CD4-positive, alpha-beta T cell (primary cell): ENCODE measurements around the gene SERPINE1. TPM values are rescaled to one million over a fixed set of nuclear protein-coding genes. Genes with fewer than 3 reads are reported as not detected.

ENCODE experiments used
- ATAC-seq: fragments of 200-7000 bp; cut with Tn5 transposase; one replicate; pipeline ENCODE4 v1.10.0; 2022; ENCODE audit warnings: mild to moderate bottlenecking; ENCODE audit not compliant: poor library complexity
- CTCF ChIA-PET: fragments of 350-600 bp; sonication (Branson Sonifier 250); formaldehyde crosslinking; loops from one replicate; lab custom pipeline; 2021; ENCODE audit warnings: antibody characterized with exemption, inconsistent platforms; lab: Charles Lee
- POLR2A ChIA-PET: fragments of 350-600 bp; sonication (Branson Sonifier 250); formaldehyde crosslinking; loops from one replicate; lab custom pipeline; 2021; ENCODE audit warnings: antibody characterized with exemption, inconsistent platforms; lab: Charles Lee
- DNase-seq, 14 experiments: peaks; one replicate each; pipeline ENCODE4 v3.0.0-alpha.2; 2013 to 2020; ENCODE audit warnings: mixed read lengths in 2 of 14
- H3K27ac ChIP-seq, 2 donors: one replicate each; pipeline versions ENCODE4 v1.5.1 to v1.7.0; 2013; ENCODE audit warnings: low read length in 2 of 2, low read depth in 1 of 2, mild to moderate bottlenecking in 1 of 2
- H3K27me3 ChIP-seq, 2 experiments: 1 replicate in 1 of 2; 2 replicates in 1 of 2; pipeline versions ENCODE4 v1.6.1 to v1.7.0; 2013; ENCODE audit warnings: low read length in 2 of 2, control low read depth in 1 of 2, mild to moderate bottlenecking in 1 of 2, moderate library complexity in 1 of 2; ENCODE audit not compliant: insufficient read depth in 2 of 2, control insufficient read depth in 1 of 2
- H3K36me3 ChIP-seq: one replicate; pipeline ENCODE4 v1.6.1; 2013; ENCODE audit warnings: low read length, control low read depth; ENCODE audit not compliant: insufficient read depth
- H3K4me1 ChIP-seq: one replicate; pipeline ENCODE4 v1.6.1; 2013; ENCODE audit warnings: low read length, control low read depth; ENCODE audit not compliant: insufficient read depth
- H3K4me3 ChIP-seq: one replicate; pipeline ENCODE4 v1.5.1; 2013; ENCODE audit warnings: mild to moderate bottlenecking, low read length, moderate library complexity
- H3K9me3 ChIP-seq, 2 experiments: 1 replicate in 1 of 2; 2 replicates in 1 of 2; pipeline versions ENCODE4 v1.6.1 to v1.7.0; 2013; ENCODE audit warnings: low read length in 2 of 2, mild to moderate bottlenecking in 2 of 2, control low read depth in 1 of 2, moderate library complexity in 1 of 2; ENCODE audit not compliant: control insufficient read depth in 1 of 2, insufficient read depth in 1 of 2
- H3K27ac Mint-ChIP-seq: one replicate; pipeline ENCODE4 v1.8.0; 2020; ENCODE audit warnings: mixed read lengths
- H3K27me3 Mint-ChIP-seq: one replicate; pipeline ENCODE4 v1.8.0; 2021; ENCODE audit warnings: mixed read lengths
- H3K36me3 Mint-ChIP-seq: one replicate; pipeline ENCODE4 v1.8.0; 2021; ENCODE audit warnings: low read depth, mixed read lengths
- H3K4me1 Mint-ChIP-seq: one replicate; pipeline ENCODE4 v1.8.0; 2021; ENCODE audit warnings: low read depth, mixed read lengths
- H3K4me3 Mint-ChIP-seq: one replicate; pipeline ENCODE4 v1.8.0; 2020; ENCODE audit warnings: mild to moderate bottlenecking, mixed read lengths
- H3K9me3 Mint-ChIP-seq: one replicate; pipeline ENCODE4 v1.8.0; 2020; ENCODE audit warnings: mixed read lengths
- intact Hi-C, 2 experiments: fragments of 100-400 bp; cut with DNase I in 1 of 2; cut with micrococcal nuclease in 1 of 2; formaldehyde crosslinking; loops; one replicate each; pipeline versions ENCODE4 v1.15.1 to v1.9.0; 2023 to 2025; cut with DNase I, micrococcal nuclease
- total RNA-seq, 174 experiments: library from RNA in 2 of 174; stranded (reverse) in 2 of 174; gene quantifications; one replicate each; pipeline ENCODE4 v1.2.3 and lab custom pipeline; 2021 to 2026
- TF ChIP-seq, protein P1 (sequence below): fragments of 200-600 bp; IDR thresholded peaks from one replicate; pipeline ENCODE4 v1.8.0; 2022; ENCODE audit warnings: antibody characterized with exemption, mild to moderate bottlenecking

Gene SERPINE1
- total RNA-seq, 2 experiments from 2014 or later, result 0.11 TPM; not detected in 1

GRCh38 chr7:101174322-101174854 is 47.5 kb downstream of the SERPINE1 start:
- no peak overlapping the region for H3K27ac Mint-ChIP-seq
- no peak for DNase-seq
- H3K27me3 Mint-ChIP-seq, result peaks cover 93% of the 10 kb centered on the region
- H3K4me3 Mint-ChIP-seq, result peak overlapping the region; percentile 71
- TF ChIP-seq, protein P1, sequence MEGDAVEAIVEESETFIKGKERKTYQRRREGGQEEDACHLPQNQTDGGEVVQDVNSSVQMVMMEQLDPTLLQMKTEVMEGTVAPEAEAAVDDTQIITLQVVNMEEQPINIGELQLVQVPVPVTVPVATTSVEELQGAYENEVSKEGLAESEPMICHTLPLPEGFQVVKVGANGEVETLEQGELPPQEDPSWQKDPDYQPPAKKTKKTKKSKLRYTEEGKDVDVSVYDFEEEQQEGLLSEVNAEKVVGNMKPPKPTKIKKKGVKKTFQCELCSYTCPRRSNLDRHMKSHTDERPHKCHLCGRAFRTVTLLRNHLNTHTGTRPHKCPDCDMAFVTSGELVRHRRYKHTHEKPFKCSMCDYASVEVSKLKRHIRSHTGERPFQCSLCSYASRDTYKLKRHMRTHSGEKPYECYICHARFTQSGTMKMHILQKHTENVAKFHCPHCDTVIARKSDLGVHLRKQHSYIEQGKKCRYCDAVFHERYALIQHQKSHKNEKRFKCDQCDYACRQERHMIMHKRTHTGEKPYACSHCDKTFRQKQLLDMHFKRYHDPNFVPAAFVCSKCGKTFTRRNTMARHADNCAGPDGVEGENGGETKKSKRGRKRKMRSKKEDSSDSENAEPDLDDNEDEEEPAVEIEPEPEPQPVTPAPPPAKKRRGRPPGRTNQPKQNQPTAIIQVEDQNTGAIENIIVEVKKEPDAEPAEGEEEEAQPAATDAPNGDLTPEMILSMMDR, result no peak
- no peaks in the 10 kb centered on the region for H3K36me3 Mint-ChIP-seq
- no peaks in the 10 kb centered on the region for H3K9me3 Mint-ChIP-seq
- CTCF ChIA-PET, result interaction anchor here (1.7 to 2.1 kb wide), 2 partner anchors 12 to 30 kb away, joined by 4 to 9 read pairs; no protein-coding TSS in a partner anchor
- POLR2A ChIA-PET, result interaction anchor here (1.1 to 1.3 kb wide), 3 partner anchors 44 to 285 kb away, joined by 3 to 4 read pairs (median 3); partner anchors contain the start of genes UFSP1 and ZNHIT1
- intact Hi-C loops, result no loop called here
- Histone ChIP-seq H3K9me3 (peaks cover 0 to 30% of the 10 kb centered on the region in 2 experiments), H3K27me3 (peaks cover 94 to 97% of the 10 kb centered on the region in 2 experiments), H3K27ac (no peak overlapping the region), H3K4me1 (peaks cover 58% of the 10 kb centered on the region), H3K4me3 (no peak overlapping the region), H3K36me3 (no peaks in the 10 kb centered on the region)
- H3K4me1 Mint-ChIP-seq, result peaks cover 51% of the 10 kb centered on the region
- ATAC-seq, result no peak

DNA sequence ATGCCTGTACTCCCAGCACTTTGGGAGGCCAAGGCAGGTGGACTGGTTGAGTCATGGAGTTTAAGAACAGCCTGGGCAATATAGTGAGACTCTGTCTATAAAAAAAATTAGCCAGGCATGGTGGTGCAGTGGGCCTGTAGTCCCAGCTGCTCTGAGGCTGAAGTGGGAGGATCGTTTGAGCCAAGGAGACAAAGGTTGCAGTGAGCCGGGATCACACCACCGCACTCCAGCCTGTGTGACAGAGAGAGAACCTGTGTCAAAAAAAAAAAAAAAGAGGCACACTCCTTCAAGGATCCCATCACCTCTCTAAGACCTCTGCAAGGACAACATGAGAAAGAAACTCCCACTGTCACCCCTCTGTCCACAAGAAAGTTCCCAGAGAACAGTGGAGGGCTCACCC is 48.8 kb downstream of the SERPINE1 start:
- Histone ChIP-seq H3K27me3 (peaks cover 89 to 97% of the 10 kb centered on the region in 2 experiments), H3K27ac (no peak overlapping the region), H3K9me3 (peaks cover 0 to 30% of the 10 kb centered on the region in 2 experiments), H3K36me3 (no peaks in the 10 kb centered on the region), H3K4me1 (peaks cover 58% of the 10 kb centered on the region), H3K4me3 (no peak overlapping the region)
- Mint-ChIP-seq H3K27me3 (peaks cover 86% of the 10 kb centered on the region), H3K9me3 (no peaks in the 10 kb centered on the region), H3K27ac (no peak overlapping the region), H3K36me3 (no peaks in the 10 kb centered on the region), H3K4me1 (peaks cover 39% of the 10 kb centered on the region), H3K4me3 (no peak overlapping the region)
- no peak for DNase-seq
- ChIA-PET CTCF (interaction anchor here (1.1 kb wide), 2 partner anchors 17 to 23 kb away, joined by 3 read pairs; no protein-coding TSS in a partner anchor), POLR2A (no interaction called here)
- intact Hi-C loops, result no loop called here
- no peak for ATAC-seq
- TF ChIP-seq, protein P1, result no peak

- Mint-ChIP-seq H3K27ac (no peak overlapping the region), H3K27me3 (peaks cover 87% of the 10 kb centered on the region), H3K4me3 (no peak overlapping the region), H3K9me3 (no peaks in the 10 kb centered on the region), H3K36me3 (no peaks in the 10 kb centered on the region), H3K4me1 (peaks cover 24% of the 10 kb centered on the region)
- no peak for ATAC-seq
- Histone ChIP-seq H3K4me3 (no peak overlapping the region), H3K4me1 (peaks cover 42% of the 10 kb centered on the region), H3K36me3 (no peaks in the 10 kb centered on the region), H3K27me3 (peaks cover 82 to 91% of the 10 kb centered on the region in 2 experiments), H3K9me3 (peaks cover 0 to 19% of the 10 kb centered on the region in 2 experiments), H3K27ac (no peak overlapping the region)
- TF ChIP-seq, protein P1, result no peak
- POLR2A ChIA-PET, result interaction anchor here (1.0 to 1.2 kb wide), 2 partner anchors 9 to 12 kb away, joined by 3 to 4 read pairs; partner anchors contain the start of gene VGF
- CTCF ChIA-PET, result interaction anchor here (1.4 kb wide), 1 partner anchor 34 kb away, joined by 7 read pairs; no protein-coding TSS in a partner anchor
- intact Hi-C loops, result no loop called here
- DNase-seq, result no peak
Measured at GRCh38 chr7:101177644-101178043, 50.7 kb downstream of the SERPINE1 start.
